B cell (primary cell): Measurements from ENCODE around the gene WDR19. TPM values are rescaled to one million over a fixed set of nuclear protein-coding genes. Genes with fewer than 3 reads are reported as not detected.

Source experiments
- ATAC-seq: fragments of 200-7000 bp; cut with Tn5 transposase; one replicate; pipeline ENCODE4 v1.10.0; 2021; ENCODE audit warnings: low read depth, mild to moderate bottlenecking, moderate number of reproducible peaks, moderate library complexity
- CTCF ChIA-PET: fragments of 350-600 bp; sonication (Branson Sonifier 250); formaldehyde crosslinking; loops from one replicate; lab custom pipeline; 2021; ENCODE audit warnings: antibody characterized with exemption, inconsistent platforms; lab: Charles Lee
- POLR2A ChIA-PET: fragments of 350-600 bp; sonication (Branson Sonifier 250); formaldehyde crosslinking; loops from one replicate; lab custom pipeline; 2021; ENCODE audit warnings: antibody characterized with exemption; lab: Charles Lee
- DNase-seq: peaks from one replicate; pipeline ENCODE4 v3.0.0; 2013
- H2AFZ ChIP-seq: 2 replicates; pipeline ENCODE4 v1.6.1; 2012; ENCODE audit warnings: mild to moderate bottlenecking, low read depth, low read length; ENCODE audit not compliant: insufficient read depth, poor library complexity, severe bottlenecking
- H3K27ac ChIP-seq, 2 donors: 1 replicate in 1 of 2; 2 replicates in 1 of 2; pipeline ENCODE4 v1.5.1; 2012 to 2013; ENCODE audit warnings: low read length in 2 of 2, mild to moderate bottlenecking in 2 of 2, moderate library complexity in 1 of 2
- H3K27me3 ChIP-seq, 4 experiments: fragments of 200-600 bp in 1 of 4; sonication (generic) in 1 of 4; replicated peaks in 1 of 4; 1 replicate in 2 of 4; 2 replicates in 2 of 4; pipeline versions ENCODE4 v1.6.1 to v1.7.0; 2013 to 2016; ENCODE audit warnings: low read length in 3 of 4, mild to moderate bottlenecking in 2 of 4, mixed read lengths in 1 of 4, moderate library complexity in 1 of 4; ENCODE audit not compliant: insufficient read depth in 4 of 4, control insufficient read depth in 3 of 4; ENCODE audit errors: control extremely low read depth in 1 of 4
- H3K36me3 ChIP-seq, 2 experiments: replicated peaks in 1 of 2; 1 replicate in 1 of 2; 2 replicates in 1 of 2; pipeline versions ENCODE4 v1.6.1 to v1.7.1; 2013; ENCODE audit warnings: low read length in 1 of 2; ENCODE audit not compliant: insufficient read depth in 2 of 2, control insufficient read depth in 1 of 2; ENCODE audit errors: control extremely low read depth in 1 of 2, extremely low read depth in 1 of 2
- H3K4me1 ChIP-seq, 2 donors: fragments of 200-600 bp in 1 of 2; sonication (generic) in 1 of 2; 1 replicate in 1 of 2; 2 replicates in 1 of 2; pipeline versions ENCODE4 v1.5.1 to v1.6.1; 2013 to 2017; ENCODE audit warnings: low read length in 2 of 2; ENCODE audit not compliant: control insufficient read depth in 2 of 2, insufficient read depth in 2 of 2
- H3K4me2 ChIP-seq: replicated peaks from 2 replicates; pipeline ENCODE3; 2012; ENCODE audit warnings: mild to moderate bottlenecking, low read depth, low read length; ENCODE audit not compliant: poor library complexity, severe bottlenecking
- H3K4me3 ChIP-seq, 5 experiments: fragments of 200-600 bp in 1 of 5; sonication (generic) in 1 of 5; 1 replicate in 3 of 5; 2 replicates in 2 of 5; pipeline versions ENCODE4 v1.5.1 to v1.7.0; 2011 to 2016; ENCODE audit warnings: low read length in 4 of 5, mild to moderate bottlenecking in 4 of 5, low read depth in 2 of 5, control low read depth in 1 of 5, moderate library complexity in 1 of 5; ENCODE audit not compliant: insufficient read depth in 1 of 5; ENCODE audit errors: control extremely low read depth in 1 of 5, extremely low read depth in 1 of 5
- H3K79me2 ChIP-seq: fragments of 200-600 bp; sonication (generic); one replicate; pipeline ENCODE4 v1.6.0; 2016; ENCODE audit warnings: low read length; ENCODE audit not compliant: control insufficient read depth, insufficient read depth
- H3K9ac ChIP-seq: fragments of 200-600 bp; sonication (generic); 2 replicates; pipeline ENCODE4 v1.6.1; 2017; ENCODE audit warnings: mild to moderate bottlenecking, low read length, moderate library complexity
- H3K9me3 ChIP-seq, 3 donors: one replicate each; pipeline versions ENCODE4 v1.6.1 to v1.7.1; 2013; ENCODE audit warnings: low read length in 2 of 3; ENCODE audit not compliant: control insufficient read depth in 2 of 3, insufficient read depth in 1 of 3; ENCODE audit errors: control extremely low read depth in 1 of 3
- H4K20me1 ChIP-seq: 2 replicates; pipeline ENCODE4 v1.6.0; 2012; ENCODE audit warnings: mild to moderate bottlenecking, low read length; ENCODE audit not compliant: insufficient read depth, control insufficient read depth, poor library complexity, severe bottlenecking
- H3K27ac Mint-ChIP-seq: one replicate; pipeline ENCODE4 v1.8.0; 2021; ENCODE audit warnings: mixed read lengths
- H3K27me3 Mint-ChIP-seq: one replicate; pipeline ENCODE4 v1.8.0; 2021; ENCODE audit warnings: mixed read lengths
- H3K4me1 Mint-ChIP-seq: one replicate; pipeline ENCODE4 v1.8.0; 2021; ENCODE audit warnings: mixed read lengths
- H3K4me3 Mint-ChIP-seq: one replicate; pipeline ENCODE4 v1.8.0; 2021; ENCODE audit warnings: mixed read lengths
- H3K9me3 Mint-ChIP-seq: one replicate; pipeline ENCODE4 v1.8.0; 2022; ENCODE audit warnings: mixed read lengths; ENCODE audit not compliant: insufficient read depth
- CTCF ChIP-seq: fragments of 200-600 bp; IDR thresholded peaks from one replicate; pipeline ENCODE4 v1.8.0; 2022; ENCODE audit warnings: antibody characterized with exemption, mild to moderate bottlenecking
- EZH2 ChIP-seq: IDR thresholded peaks from 2 replicates; pipeline ENCODE4 v1.6.1; 2012; ENCODE audit warnings: borderline replicate concordance, low read depth, mild to moderate bottlenecking, moderate library complexity, low read length; ENCODE audit not compliant: insufficient read depth, poor library complexity, severe bottlenecking
- WGBS: methylation state at CpG from one replicate; pipeline ENCODE4 v1.1.5; 2013; ENCODE audit warnings: missing lambda C conversion rate; ENCODE audit not compliant: insufficient coverage; 5-methylcytosine and 5-hydroxymethylcytosine counted together
- intact Hi-C: fragments of 100-400 bp; cut with micrococcal nuclease; formaldehyde crosslinking; loops from one replicate; pipeline ENCODE4 v1.10.0; 2022
- polyA plus RNA-seq: library from polyadenylated mRNA; depleted of rRNA; stranded (reverse); fragments of >200 nt; gene quantifications from 2 replicates; pipeline ENCODE4 v1.2.3, GENCODE V29; 2012
- total RNA-seq, 2 donors: library from RNA; stranded (reverse); fragments of 120-200 nt in 1 of 2; gene quantifications; 1 replicate in 1 of 2; 2 replicates in 1 of 2; pipeline versions ENCODE4 v1.2.3 to v1.2.4, GENCODE V29; 2013 to 2022

Gene WDR19
- total and polyA plus RNA-seq, 2 donors (not counting 1 experiment from before 2014, with no cell fraction given), result 35.1 to 79.8 TPM

GRCh38 chr4:39305912-39306677, 123.8 kb downstream of the WDR19 start:
- Mint-ChIP-seq H3K27me3 (no peaks in the 10 kb centered on the region), H3K4me1 (no peaks in the 10 kb centered on the region), H3K27ac (no peak overlapping the region), H3K9me3 (no peaks in the 10 kb centered on the region), H3K4me3 (no peak overlapping the region)
- Histone ChIP-seq H3K9me3 (no peaks in the 10 kb centered on the region), H3K9ac (no peak overlapping the region), H3K4me1 (no peaks in the 10 kb centered on the region), H3K27me3 (no peaks in the 10 kb centered on the region), H3K36me3 (peaks cover 0 to 87% of the 10 kb centered on the region in 2 experiments), H3K79me2 (no peaks in the 10 kb centered on the region), H3K4me3 (no peak overlapping the region), H3K27ac (no peak overlapping the region), H2AFZ (no peak overlapping the region), H3K4me2 (no peak overlapping the region), H4K20me1 (no peaks in the 10 kb centered on the region)
- ATAC-seq, result no peak
- CTCF ChIA-PET, result no interaction called here
- 71% methylated on average over 7 of the region's 14 CpGs for whole genome bisulfite sequencing
- POLR2A ChIA-PET, result no interaction called here
- TF ChIP-seq CTCF (no peak), EZH2 (no peak)
- intact Hi-C loops, result no loop called here
- no peak for DNase-seq

- no peaks in the 10 kb centered on the region for H3K4me1 Mint-ChIP-seq
- TF ChIP-seq CTCF (no peak), EZH2 (no peak)
- H3K36me3 ChIP-seq, result peaks cover 0 to 86% of the 10 kb centered on the region in 2 experiments
Measured at GRCh38 chr4:39308611-39309010, 126.3 kb downstream of the WDR19 start.

More at GRCh38 chr4:39308611-39309010, 126.3 kb downstream of the WDR19 start:
- no peak for DNase-seq
- no peaks in the 10 kb centered on the region for H4K20me1 ChIP-seq
- H3K4me2 ChIP-seq, result no peak overlapping the region
- Mint-ChIP-seq H3K4me3 (no peak overlapping the region), H3K27ac (no peak overlapping the region), H3K27me3 (no peaks in the 10 kb centered on the region), H3K9me3 (no peaks in the 10 kb centered on the region)
- H3K27ac ChIP-seq, result no peak overlapping the region
- no peaks in the 10 kb centered on the region for H3K79me2 ChIP-seq
- no peaks in the 10 kb centered on the region for H3K4me1 ChIP-seq
- no peaks in the 10 kb centered on the region for H3K9me3 ChIP-seq
- ATAC-seq, result no peak
- ChIA-PET POLR2A (no interaction called here), CTCF (no interaction called here)
- no peaks in the 10 kb centered on the region for H3K27me3 ChIP-seq
- no peak overlapping the region for H2AFZ ChIP-seq
- no peak overlapping the region for H3K9ac ChIP-seq
- intact Hi-C loops, result no loop called here
- H3K4me3 ChIP-seq, result no peak overlapping the region
- 96% methylated on average over 3 of the region's 6 CpGs for WGBS
